ENCODE measurements around the gene POLL.

The POLL gene

GRCh38 chr10:101617824-101618568, 29.9 kb upstream of the POLL start:
- Histone ChIP-seq H3K27ac (no peak overlapping the region), H3K4me3 (ENCODE audit: low read depth, low read length) (no peak overlapping the region), H3K9me3 (ENCODE audit: severe bottlenecking) (no peaks in the 10 kb centered on the region), H3K36me3 (peaks cover 9% of the 10 kb centered on the region; the same call in 1 of the 2 replicates), H3K27me3 (ENCODE audit: insufficient read depth, low read depth, severe bottlenecking) (no peaks in the 10 kb centered on the region)
- DNase-seq = no peak
- TF ChIP-seq CTCF (IDR thresholded peaks at IDR 0.05; ENCODE audit: low read depth, low read length) = no peak

- no peak for DNase-seq
- Histone ChIP-seq H3K9me3 (ENCODE audit: severe bottlenecking) (no peaks in the 10 kb centered on the region), H3K36me3 (peaks cover 9% of the 10 kb centered on the region; the same call in 1 of the 2 replicates), H3K4me3 (ENCODE audit: low read depth, low read length) (no peak overlapping the region), H3K27ac (no peak overlapping the region), H3K27me3 (ENCODE audit: insufficient read depth, low read depth, severe bottlenecking) (no peaks in the 10 kb centered on the region)
- 0 out of 2 replicates have a peak, but pooled peaks have one; percentile 24 for TF ChIP-seq CTCF (IDR thresholded peaks at IDR 0.05; ENCODE audit: low read depth, low read length)
These were observed 29.2 kb upstream of the POLL start for GRCh38 chr10:101617102-101617823.

- no peak for TF ChIP-seq CTCF (IDR thresholded peaks at IDR 0.05; ENCODE audit: low read depth, low read length)
- no peaks in the 10 kb centered on the region for H3K9me3 ChIP-seq (ENCODE audit: severe bottlenecking)
- no peak overlapping the region for H3K4me3 ChIP-seq (ENCODE audit: low read depth, low read length)
- no peak for DNase-seq
- peak overlapping the region; percentile 67; the same call in 1 of the 2 replicates for H3K27ac ChIP-seq
- peaks cover 11% of the 10 kb centered on the region; the same call in 1 of the 2 replicates for H3K36me3 ChIP-seq
- H3K27me3 ChIP-seq (ENCODE audit: insufficient read depth, low read depth, severe bottlenecking) = no peaks in the 10 kb centered on the region
These were observed 28.5 kb upstream of the POLL start for GRCh38 chr10:101616415-101617101.

GRCh38 chr10:101615525-101616116, 27.6 kb upstream of the POLL start:
- no peak for DNase-seq
- H3K27ac ChIP-seq = peak overlapping the region; percentile 67
- H3K36me3 ChIP-seq = peaks cover 11% of the 10 kb centered on the region; the same call in 1 of the 2 replicates
- no peaks in the 10 kb centered on the region for H3K27me3 ChIP-seq (ENCODE audit: insufficient read depth, low read depth, severe bottlenecking)
- no peaks in the 10 kb centered on the region for H3K9me3 ChIP-seq (ENCODE audit: severe bottlenecking)
- TF ChIP-seq CTCF (IDR thresholded peaks at IDR 0.05; ENCODE audit: low read depth, low read length) = no peak
- no peak overlapping the region for H3K4me3 ChIP-seq (ENCODE audit: low read depth, low read length)

- Histone ChIP-seq H3K9me3 (ENCODE audit: severe bottlenecking) (no peaks in the 10 kb centered on the region), H3K27ac (peak overlapping the region; percentile 67), H3K4me3 (ENCODE audit: low read depth, low read length) (no peak overlapping the region), H3K27me3 (ENCODE audit: insufficient read depth, low read depth, severe bottlenecking) (no peaks in the 10 kb centered on the region), H3K36me3 (peaks cover 11% of the 10 kb centered on the region)
- DNase-seq = peak; percentile 57
- 0 out of 2 replicates have a peak, but pooled peaks have one; percentile 9 for TF ChIP-seq CTCF (IDR thresholded peaks at IDR 0.05; ENCODE audit: low read depth, low read length)
These were observed 26.8 kb upstream of the POLL start for GRCh38 chr10:101614663-101615524.

Data from WERI-Rb-1 (cell line).